Osteoblast (primary cell): ENCODE results near the gene TRPT1. TPM values are rescaled to one million over a fixed set of nuclear protein-coding genes. Genes with fewer than 3 reads are reported as not detected.

Experiments
- DNase-seq: peaks from one replicate; pipeline ENCODE4 v3.0.0; 2011; ENCODE audit warnings: low spot score, mixed read lengths; ENCODE audit not compliant: insufficient read length; ENCODE audit errors: missing footprints
- H2AFZ ChIP-seq: 2 replicates; pipeline ENCODE4 v1.6.0; 2011; ENCODE audit warnings: mild to moderate bottlenecking, low read length
- H3K27ac ChIP-seq: 2 replicates; pipeline ENCODE4 v1.5.1; 2011; ENCODE audit warnings: mild to moderate bottlenecking, low read depth, low read length, moderate library complexity
- H3K27me3 ChIP-seq: 2 replicates; pipeline ENCODE4 v1.6.0; 2012; ENCODE audit warnings: mild to moderate bottlenecking, control low read depth, inconsistent platforms, low read length, moderate library complexity; ENCODE audit not compliant: insufficient read depth
- H3K36me3 ChIP-seq: 2 replicates; pipeline ENCODE4 v1.5.1; 2011; ENCODE audit warnings: mild to moderate bottlenecking, low read length, control low read depth, moderate library complexity; ENCODE audit not compliant: insufficient read depth
- H3K4me1 ChIP-seq: 2 replicates; pipeline ENCODE4 v1.5.1; 2011; ENCODE audit warnings: mild to moderate bottlenecking, low read length, control low read depth, moderate library complexity; ENCODE audit not compliant: insufficient read depth
- H3K4me2 ChIP-seq: 2 replicates; pipeline ENCODE4 v1.6.0; 2011; ENCODE audit warnings: mild to moderate bottlenecking, low read length; ENCODE audit not compliant: insufficient read depth
- H3K4me3 ChIP-seq: fragments of 200-600 bp; sonication (generic); 3 replicates; pipeline ENCODE4 v1.5.1; 2012; ENCODE audit warnings: mild to moderate bottlenecking, low read length, inconsistent platforms; ENCODE audit not compliant: insufficient read depth
- H3K79me2 ChIP-seq: 2 replicates; pipeline ENCODE4 v1.6.0; 2012; ENCODE audit warnings: mild to moderate bottlenecking, low read length, control low read depth, inconsistent platforms; ENCODE audit not compliant: insufficient read depth
- H3K9me3 ChIP-seq: 2 replicates; pipeline ENCODE4 v1.5.1; 2011; ENCODE audit warnings: low read depth, low read length, control low read depth
- H4K20me1 ChIP-seq: 2 replicates; pipeline ENCODE4 v1.6.0; 2012; ENCODE audit warnings: mild to moderate bottlenecking, low read length, control low read depth; ENCODE audit not compliant: insufficient read depth
- total RNA-seq: library from RNA; depleted of rRNA; stranded (reverse); fragments of >200 nt; gene quantifications from 2 replicates; pipeline ENCODE4 v1.2.3, GENCODE V29; 2012
- TF ChIP-seq, protein P1 (sequence below): IDR thresholded peaks from 2 replicates; pipeline ENCODE4 v1.5.1; 2011; ENCODE audit warnings: mild to moderate bottlenecking, low read depth, low read length, moderate library complexity; ENCODE audit errors: extremely low read depth

The TRPT1 gene
- total RNA-seq, 1 donor: 32.2 TPM

- no peak for DNase-seq
- peaks cover 32% of the 10 kb centered on the region for H3K79me2 ChIP-seq
- peaks cover 28% of the 10 kb centered on the region for H3K4me1 ChIP-seq
- H2AFZ ChIP-seq: peak overlapping the region; percentile 59
- peak overlapping the region; percentile 96 for H3K4me3 ChIP-seq
- H3K36me3 ChIP-seq: peaks cover 5% of the 10 kb centered on the region
- peaks cover 5% of the 10 kb centered on the region for H4K20me1 ChIP-seq
- peak overlapping the region; percentile 97 for H3K4me2 ChIP-seq
- TF ChIP-seq, protein P1, sequence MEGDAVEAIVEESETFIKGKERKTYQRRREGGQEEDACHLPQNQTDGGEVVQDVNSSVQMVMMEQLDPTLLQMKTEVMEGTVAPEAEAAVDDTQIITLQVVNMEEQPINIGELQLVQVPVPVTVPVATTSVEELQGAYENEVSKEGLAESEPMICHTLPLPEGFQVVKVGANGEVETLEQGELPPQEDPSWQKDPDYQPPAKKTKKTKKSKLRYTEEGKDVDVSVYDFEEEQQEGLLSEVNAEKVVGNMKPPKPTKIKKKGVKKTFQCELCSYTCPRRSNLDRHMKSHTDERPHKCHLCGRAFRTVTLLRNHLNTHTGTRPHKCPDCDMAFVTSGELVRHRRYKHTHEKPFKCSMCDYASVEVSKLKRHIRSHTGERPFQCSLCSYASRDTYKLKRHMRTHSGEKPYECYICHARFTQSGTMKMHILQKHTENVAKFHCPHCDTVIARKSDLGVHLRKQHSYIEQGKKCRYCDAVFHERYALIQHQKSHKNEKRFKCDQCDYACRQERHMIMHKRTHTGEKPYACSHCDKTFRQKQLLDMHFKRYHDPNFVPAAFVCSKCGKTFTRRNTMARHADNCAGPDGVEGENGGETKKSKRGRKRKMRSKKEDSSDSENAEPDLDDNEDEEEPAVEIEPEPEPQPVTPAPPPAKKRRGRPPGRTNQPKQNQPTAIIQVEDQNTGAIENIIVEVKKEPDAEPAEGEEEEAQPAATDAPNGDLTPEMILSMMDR: no peak
- H3K27me3 ChIP-seq: no peaks in the 10 kb centered on the region
- peak overlapping the region; percentile 80 for H3K27ac ChIP-seq
- H3K9me3 ChIP-seq: no peaks in the 10 kb centered on the region
Observed at GRCh38 chr11:64226507-64227051, 593 bp upstream of the TRPT1 start.

DNA sequence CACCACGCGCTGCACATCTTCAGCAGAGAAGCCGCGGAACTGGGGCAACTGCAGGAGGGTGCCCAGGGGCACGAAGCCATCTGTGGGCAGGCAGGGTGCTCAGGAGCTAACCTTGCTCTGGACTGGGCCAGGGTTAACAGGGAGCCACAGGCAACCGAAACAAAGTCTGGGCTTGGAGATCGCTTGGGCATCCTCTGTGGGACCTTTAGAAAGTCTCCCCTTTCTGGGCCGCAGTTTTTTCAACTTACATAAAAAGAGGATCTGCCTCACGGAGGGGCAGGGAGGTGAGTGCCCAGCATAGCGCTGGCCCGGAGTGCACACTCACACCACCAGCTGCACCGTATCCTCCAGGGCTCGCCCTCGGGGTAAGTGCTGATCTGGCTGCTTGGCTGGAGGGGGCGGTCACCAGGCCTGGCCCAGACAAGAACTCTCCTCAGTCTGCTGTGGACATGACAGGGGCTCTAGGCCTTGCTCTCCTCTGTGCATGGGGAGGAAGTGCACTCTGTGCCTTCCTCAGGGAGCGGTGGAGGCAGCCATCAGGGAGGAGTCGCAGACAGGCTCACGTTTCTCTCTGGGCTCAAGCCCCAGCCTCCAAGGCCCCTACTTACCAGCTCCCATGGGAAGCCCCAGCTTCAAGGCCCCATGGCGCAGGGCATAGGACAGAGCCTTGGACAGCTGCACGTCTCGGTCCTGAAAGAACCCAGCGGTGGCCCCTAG, 937 bp downstream of the TRPT1 start:
- peaks cover 5% of the 10 kb centered on the region for H3K36me3 ChIP-seq

GRCh38 chr11:64224151-64224890, 1.7 kb downstream of the TRPT1 start:
- peaks cover 5% of the 10 kb centered on the region for H4K20me1 ChIP-seq
- TF ChIP-seq, protein P1: no peak
- no peak overlapping the region for H3K27ac ChIP-seq
- H3K9me3 ChIP-seq: no peaks in the 10 kb centered on the region
- no peak for DNase-seq
- H3K79me2 ChIP-seq: peaks cover 32% of the 10 kb centered on the region
- H2AFZ ChIP-seq: no peak overlapping the region
- H3K36me3 ChIP-seq: peaks cover 5% of the 10 kb centered on the region
- peaks cover 23% of the 10 kb centered on the region for H3K4me1 ChIP-seq
- no peak overlapping the region for H3K4me3 ChIP-seq
- H3K4me2 ChIP-seq: no peak overlapping the region
- no peaks in the 10 kb centered on the region for H3K27me3 ChIP-seq

More for the DNA sequence above, 937 bp downstream of the TRPT1 start:
- Histone ChIP-seq H3K27ac (peak overlapping the region; percentile 80), H3K4me3 (peak overlapping the region; percentile 96), H3K27me3 (no peaks in the 10 kb centered on the region), H3K4me2 (peak overlapping the region; percentile 97), H4K20me1 (peaks cover 5% of the 10 kb centered on the region), H3K9me3 (no peaks in the 10 kb centered on the region), H3K79me2 (peaks cover 32% of the 10 kb centered on the region), H3K4me1 (peaks cover 28% of the 10 kb centered on the region), H2AFZ (no peak overlapping the region)
- TF ChIP-seq, protein P1: no peak
- no peak for DNase-seq
